Measurements from ENCODE around the gene SMYD3. TPM values are rescaled to one million over a fixed set of nuclear protein-coding genes. Genes with fewer than 3 reads are reported as not detected.
"Not testable (repeated sequence)": the region's sequence is repeated elsewhere in the genome, so short reads cannot be mapped to it uniquely, and the experiment has no call there.

SMYD3 gene
- total and polyA plus RNA-seq, 2 donors, result 22.0 to 27.0 TPM

GRCh38 chr1:246036175-246036574, 470.9 kb downstream of the SMYD3 start:
- Histone ChIP-seq H3K27me3 (ENCODE audit: control insufficient read depth in 2 of 2, insufficient read depth in 1 of 2, low read length in 1 of 2) (no peaks in the 10 kb centered on the region), H3K9me3 (ENCODE audit: control insufficient read depth in 2 of 2, insufficient read depth in 1 of 2, low read length in 1 of 2) (no peaks in the 10 kb centered on the region), H3K4me3 (ENCODE audit: low read length in 2 of 2) (no peak overlapping the region), H3K27ac (ENCODE audit: low read depth in 1 of 2, low read length in 1 of 2) (no peak overlapping the region), H3K36me3 (ENCODE audit: control insufficient read depth in 2 of 2, insufficient read depth in 2 of 2, low read length in 1 of 2) (no peaks in the 10 kb centered on the region), H3K4me1 (ENCODE audit: control insufficient read depth in 2 of 2, insufficient read depth in 2 of 2, low read length in 2 of 2) (no peaks in the 10 kb centered on the region)
- DNase-seq (ENCODE audit: low read depth in 6 of 9, low spot score in 9 of 9), result no peak
- 95% methylated on average over 1 of the region's 1 CpG for WGBS

- Histone ChIP-seq H3K4me1 (ENCODE audit: control insufficient read depth in 2 of 2, insufficient read depth in 2 of 2, low read length in 2 of 2) (no peaks in the 10 kb centered on the region), H3K27ac (ENCODE audit: low read depth in 1 of 2, low read length in 1 of 2) (no peak overlapping the region), H3K27me3 (ENCODE audit: control insufficient read depth in 2 of 2, insufficient read depth in 1 of 2, low read length in 1 of 2) (no peaks in the 10 kb centered on the region), H3K4me3 (ENCODE audit: low read length in 2 of 2) (no peak overlapping the region), H3K9me3 (ENCODE audit: control insufficient read depth in 2 of 2, insufficient read depth in 1 of 2, low read length in 1 of 2) (no peaks in the 10 kb centered on the region), H3K36me3 (ENCODE audit: control insufficient read depth in 2 of 2, insufficient read depth in 2 of 2, low read length in 1 of 2) (no peaks in the 10 kb centered on the region)
- DNase-seq (ENCODE audit: low read depth in 6 of 9, low spot score in 9 of 9), result no peak
- WGBS, result 95% methylated on average over 11 of the region's 11 CpGs
Observed at GRCh38 chr1:246035060-246035541, 472.0 kb downstream of the SMYD3 start.

- 87% methylated on average over 12 of the region's 12 CpGs for WGBS
Observed at GRCh38 chr1:246034630-246035029, 472.4 kb downstream of the SMYD3 start.

GRCh38 chr1:246032984-246033383, 474.1 kb downstream of the SMYD3 start:
- H3K27me3 ChIP-seq (ENCODE audit: control insufficient read depth in 2 of 2, insufficient read depth in 1 of 2, low read length in 1 of 2), result no peaks in the 10 kb centered on the region
- H3K4me3 ChIP-seq (ENCODE audit: low read length in 2 of 2), result no peak overlapping the region
- whole genome bisulfite sequencing, result 100% methylated on average over 1 of the region's 1 CpG
- no peaks in the 10 kb centered on the region for H3K9me3 ChIP-seq (ENCODE audit: control insufficient read depth in 2 of 2, insufficient read depth in 1 of 2, low read length in 1 of 2)
- DNase-seq (ENCODE audit: low read depth in 6 of 9, low spot score in 9 of 9), result no peak
- H3K36me3 ChIP-seq (ENCODE audit: control insufficient read depth in 2 of 2, insufficient read depth in 2 of 2, low read length in 1 of 2), result no peaks in the 10 kb centered on the region
- no peak overlapping the region for H3K27ac ChIP-seq (ENCODE audit: low read depth in 1 of 2, low read length in 1 of 2)
- H3K4me1 ChIP-seq (ENCODE audit: control insufficient read depth in 2 of 2, insufficient read depth in 2 of 2, low read length in 2 of 2), result no peaks in the 10 kb centered on the region

More at GRCh38 chr1:246034630-246035029, 472.4 kb downstream of the SMYD3 start:
- Histone ChIP-seq H3K4me1 (ENCODE audit: control insufficient read depth in 2 of 2, insufficient read depth in 2 of 2, low read length in 2 of 2) (no peaks in the 10 kb centered on the region), H3K36me3 (ENCODE audit: control insufficient read depth in 2 of 2, insufficient read depth in 2 of 2, low read length in 1 of 2) (no peaks in the 10 kb centered on the region), H3K9me3 (ENCODE audit: control insufficient read depth in 2 of 2, insufficient read depth in 1 of 2, low read length in 1 of 2) (no peaks in the 10 kb centered on the region), H3K27me3 (ENCODE audit: control insufficient read depth in 2 of 2, insufficient read depth in 1 of 2, low read length in 1 of 2) (no peaks in the 10 kb centered on the region), H3K4me3 (ENCODE audit: low read length in 2 of 2) (no peak overlapping the region), H3K27ac (ENCODE audit: low read depth in 1 of 2, low read length in 1 of 2) (no peak overlapping the region)
- no peak for DNase-seq (ENCODE audit: low read depth in 6 of 9, low spot score in 9 of 9)

- 98% methylated on average over 3 of the region's 3 CpGs for WGBS
- Histone ChIP-seq H3K9me3 (ENCODE audit: control insufficient read depth in 2 of 2, insufficient read depth in 1 of 2, low read length in 1 of 2) (no peaks in the 10 kb centered on the region), H3K4me3 (ENCODE audit: low read length in 2 of 2) (no peak overlapping the region), H3K27ac (ENCODE audit: low read depth in 1 of 2, low read length in 1 of 2) (no peak overlapping the region), H3K4me1 (ENCODE audit: control insufficient read depth in 2 of 2, insufficient read depth in 2 of 2, low read length in 2 of 2) (no peaks in the 10 kb centered on the region), H3K27me3 (ENCODE audit: control insufficient read depth in 2 of 2, insufficient read depth in 1 of 2, low read length in 1 of 2) (no peaks in the 10 kb centered on the region), H3K36me3 (ENCODE audit: control insufficient read depth in 2 of 2, insufficient read depth in 2 of 2, low read length in 1 of 2) (no peaks in the 10 kb centered on the region)
- DNase-seq (ENCODE audit: low read depth in 6 of 9, low spot score in 9 of 9), result no peak
Observed at GRCh38 chr1:246032031-246032551, 475.0 kb downstream of the SMYD3 start.

GRCh38 chr1:246029616-246030015, 477.5 kb downstream of the SMYD3 start:
- no peak overlapping the region for H3K4me3 ChIP-seq (ENCODE audit: low read length in 2 of 2)

GRCh38 chr1:246024118-246024517, 483.0 kb downstream of the SMYD3 start:
- WGBS, result 95% methylated on average over 1 of the region's 1 CpG
- not testable (repeated sequence) for H3K4me1 ChIP-seq (ENCODE audit: control insufficient read depth in 2 of 2, insufficient read depth in 2 of 2, low read length in 2 of 2); DNase-seq (ENCODE audit: low read depth in 6 of 9, low spot score in 9 of 9); H3K27ac ChIP-seq (ENCODE audit: low read depth in 1 of 2, low read length in 1 of 2); H3K27me3 ChIP-seq (ENCODE audit: control insufficient read depth in 2 of 2, insufficient read depth in 1 of 2, low read length in 1 of 2); H3K36me3 ChIP-seq (ENCODE audit: control insufficient read depth in 2 of 2, insufficient read depth in 2 of 2, low read length in 1 of 2); H3K9me3 ChIP-seq (ENCODE audit: control insufficient read depth in 2 of 2, insufficient read depth in 1 of 2, low read length in 1 of 2); H3K4me3 ChIP-seq (ENCODE audit: low read length in 2 of 2)

More at GRCh38 chr1:246029616-246030015, 477.5 kb downstream of the SMYD3 start:
- Histone ChIP-seq H3K27ac (ENCODE audit: low read depth in 1 of 2, low read length in 1 of 2) (no peak overlapping the region), H3K27me3 (ENCODE audit: control insufficient read depth in 2 of 2, insufficient read depth in 1 of 2, low read length in 1 of 2) (no peaks in the 10 kb centered on the region), H3K4me1 (ENCODE audit: control insufficient read depth in 2 of 2, insufficient read depth in 2 of 2, low read length in 2 of 2) (no peaks in the 10 kb centered on the region), H3K36me3 (ENCODE audit: control insufficient read depth in 2 of 2, insufficient read depth in 2 of 2, low read length in 1 of 2) (no peaks in the 10 kb centered on the region), H3K9me3 (ENCODE audit: control insufficient read depth in 2 of 2, insufficient read depth in 1 of 2, low read length in 1 of 2) (no peaks in the 10 kb centered on the region)
- no peak for DNase-seq (ENCODE audit: low read depth in 6 of 9, low spot score in 9 of 9)
- 21% methylated on average over 1 of the region's 1 CpG for WGBS

- Histone ChIP-seq H3K4me1 (ENCODE audit: control insufficient read depth in 2 of 2, insufficient read depth in 2 of 2, low read length in 2 of 2) (no peaks in the 10 kb centered on the region), H3K27me3 (ENCODE audit: control insufficient read depth in 2 of 2, insufficient read depth in 1 of 2, low read length in 1 of 2) (no peaks in the 10 kb centered on the region), H3K36me3 (ENCODE audit: control insufficient read depth in 2 of 2, insufficient read depth in 2 of 2, low read length in 1 of 2) (no peaks in the 10 kb centered on the region), H3K27ac (ENCODE audit: low read depth in 1 of 2, low read length in 1 of 2) (no peak overlapping the region), H3K4me3 (ENCODE audit: low read length in 2 of 2) (no peak overlapping the region), H3K9me3 (ENCODE audit: control insufficient read depth in 2 of 2, insufficient read depth in 1 of 2, low read length in 1 of 2) (no peaks in the 10 kb centered on the region)
- whole genome bisulfite sequencing, result 79% methylated on average over 6 of the region's 6 CpGs
- no peak for DNase-seq (ENCODE audit: low read depth in 6 of 9, low spot score in 9 of 9)
Observed at GRCh38 chr1:246020211-246020954, 486.7 kb downstream of the SMYD3 start.

GRCh38 chr1:246018146-246018545, 488.9 kb downstream of the SMYD3 start:
- DNase-seq (ENCODE audit: low read depth in 6 of 9, low spot score in 9 of 9), result no peak
- no peak overlapping the region for H3K27ac ChIP-seq (ENCODE audit: low read depth in 1 of 2, low read length in 1 of 2)
- H3K27me3 ChIP-seq (ENCODE audit: control insufficient read depth in 2 of 2, insufficient read depth in 1 of 2, low read length in 1 of 2), result no peaks in the 10 kb centered on the region
- H3K4me3 ChIP-seq (ENCODE audit: low read length in 2 of 2), result no peak overlapping the region
- H3K9me3 ChIP-seq (ENCODE audit: control insufficient read depth in 2 of 2, insufficient read depth in 1 of 2, low read length in 1 of 2), result no peaks in the 10 kb centered on the region
- H3K36me3 ChIP-seq (ENCODE audit: control insufficient read depth in 2 of 2, insufficient read depth in 2 of 2, low read length in 1 of 2), result no peaks in the 10 kb centered on the region
- no peaks in the 10 kb centered on the region for H3K4me1 ChIP-seq (ENCODE audit: control insufficient read depth in 2 of 2, insufficient read depth in 2 of 2, low read length in 2 of 2)
- WGBS, result 95% methylated on average over 4 of the region's 4 CpGs

All from thymus (tissue), 11 donors.